ENCODE measurements around the gene ANKRD13C.
"Not testable (repeated sequence)": the region's sequence is repeated elsewhere in the genome, so short reads cannot be mapped to it uniquely, and the experiment has no call there.

The ANKRD13C gene

GRCh38 chr1:70361727-70362398 is 7.3 kb upstream of the ANKRD13C start:
- no peak for DNase-seq (ENCODE audit: extremely low spot score, insufficient read length, low read depth)
- FAIRE-seq, result no peak

- FAIRE-seq, result no peak
- DNase-seq (ENCODE audit: extremely low spot score, insufficient read length, low read depth), result no peak
Measured at GRCh38 chr1:70360321-70360720, 5.8 kb upstream of the ANKRD13C start.

GRCh38 chr1:70358921-70359564 is 4.5 kb upstream of the ANKRD13C start:
- peak; percentile 39 for FAIRE-seq
- peak; percentile 23 for DNase-seq (ENCODE audit: extremely low spot score, insufficient read length, low read depth)

DNA sequence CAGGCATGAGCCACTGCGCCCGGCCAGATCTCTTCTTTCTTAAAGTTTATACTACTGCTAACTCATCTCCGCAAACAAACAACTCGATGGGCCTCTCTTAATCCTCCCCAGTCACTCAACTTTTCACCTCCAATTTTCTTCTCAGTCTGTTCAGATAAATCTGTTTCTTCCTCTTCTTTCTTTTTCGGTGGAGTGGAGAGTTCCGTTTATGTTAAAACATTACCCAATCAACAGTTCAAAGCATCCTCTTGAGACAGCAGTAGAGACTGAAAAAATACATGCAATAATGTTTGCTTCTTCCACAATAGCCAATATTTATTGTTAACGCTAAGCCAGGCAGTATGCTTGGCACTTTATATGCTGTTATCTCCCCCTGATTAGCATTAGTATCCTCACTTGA is 1.4 kb upstream of the ANKRD13C start:
- DNase-seq (ENCODE audit: extremely low spot score, insufficient read length, low read depth) (no peak), FAIRE-seq (no peak)

DNA sequence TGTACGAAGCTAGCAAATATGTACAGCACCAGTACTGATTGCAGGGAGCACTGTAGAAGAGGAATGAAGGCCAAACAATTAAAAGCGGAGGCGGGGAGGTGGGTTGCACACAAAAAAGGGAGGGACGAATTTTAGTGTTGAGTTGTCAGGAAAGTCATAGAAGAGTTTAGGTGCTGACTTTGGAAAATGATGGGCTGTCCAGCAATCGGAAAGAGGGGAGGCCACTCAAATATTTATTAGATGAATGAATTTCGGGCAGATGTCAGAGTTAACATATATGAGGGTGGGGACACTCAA is 537 bp upstream of the ANKRD13C start:
- DNase-seq (ENCODE audit: extremely low spot score, insufficient read length, low read depth), result no peak
- FAIRE-seq, result no peak

DNA sequence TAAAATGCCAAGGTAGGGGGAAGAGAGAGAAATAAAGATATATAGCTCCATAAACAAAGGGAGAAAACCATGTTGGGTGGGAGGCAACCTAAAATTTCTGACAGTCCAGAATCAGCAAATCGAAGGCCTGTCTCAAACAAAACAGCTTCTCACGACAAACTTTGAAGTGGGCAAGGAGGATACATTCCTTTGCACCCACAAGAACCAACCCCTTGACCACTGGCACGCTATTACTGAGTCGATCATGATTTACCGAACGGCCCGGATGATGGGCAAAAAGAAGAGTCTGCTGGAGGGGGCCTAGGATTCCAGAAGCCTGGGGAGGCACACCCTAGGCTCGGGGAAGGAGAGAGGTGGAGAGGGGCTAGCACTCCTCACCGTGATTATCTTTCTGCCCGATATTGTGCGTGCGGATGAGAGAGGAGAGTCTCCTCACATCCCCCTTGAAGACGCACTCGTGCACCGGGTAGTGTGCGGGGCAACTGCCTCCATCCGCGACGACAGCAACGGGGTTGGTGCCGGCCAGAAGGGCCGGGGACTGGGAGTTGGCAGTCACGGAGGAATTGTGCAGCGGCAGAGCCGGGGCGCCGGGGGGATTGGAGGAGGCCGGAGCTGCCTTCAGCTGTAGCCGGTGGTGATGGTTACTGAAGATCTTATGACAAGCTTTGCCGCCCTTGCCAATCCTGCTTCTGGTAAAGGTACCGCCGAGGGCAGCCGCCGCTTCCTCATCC is 756 bp downstream of the ANKRD13C start:
- FAIRE-seq (peak; percentile 15), DNase-seq (ENCODE audit: extremely low spot score, insufficient read length, low read depth) (peak; percentile 8)

- FAIRE-seq, result peak; percentile 26
- DNase-seq (ENCODE audit: extremely low spot score, insufficient read length, low read depth), result no peak
Measured at GRCh38 chr1:70353044-70353443, 1.5 kb downstream of the ANKRD13C start.

DNA sequence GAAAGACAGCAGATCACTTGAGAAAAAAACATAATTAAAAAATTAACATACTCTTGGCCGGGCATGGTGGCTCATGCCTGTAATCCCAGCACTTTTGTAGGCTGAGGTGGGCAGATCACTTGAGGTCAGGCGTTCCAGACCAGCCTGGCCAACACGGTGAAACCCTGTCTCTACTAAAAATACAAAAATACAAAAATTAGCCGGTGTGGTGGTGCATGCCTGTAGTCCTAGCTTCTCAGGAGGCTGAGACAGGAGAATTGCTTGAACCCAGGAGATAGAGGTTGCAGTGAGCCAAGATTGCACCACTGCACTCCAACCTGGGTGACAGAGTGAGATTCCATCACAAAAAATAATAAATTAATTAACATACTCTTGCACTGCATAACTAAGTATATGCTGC is 4.7 kb downstream of the ANKRD13C start:
- not testable (repeated sequence) for FAIRE-seq; DNase-seq (ENCODE audit: extremely low spot score, insufficient read length, low read depth)

DNA sequence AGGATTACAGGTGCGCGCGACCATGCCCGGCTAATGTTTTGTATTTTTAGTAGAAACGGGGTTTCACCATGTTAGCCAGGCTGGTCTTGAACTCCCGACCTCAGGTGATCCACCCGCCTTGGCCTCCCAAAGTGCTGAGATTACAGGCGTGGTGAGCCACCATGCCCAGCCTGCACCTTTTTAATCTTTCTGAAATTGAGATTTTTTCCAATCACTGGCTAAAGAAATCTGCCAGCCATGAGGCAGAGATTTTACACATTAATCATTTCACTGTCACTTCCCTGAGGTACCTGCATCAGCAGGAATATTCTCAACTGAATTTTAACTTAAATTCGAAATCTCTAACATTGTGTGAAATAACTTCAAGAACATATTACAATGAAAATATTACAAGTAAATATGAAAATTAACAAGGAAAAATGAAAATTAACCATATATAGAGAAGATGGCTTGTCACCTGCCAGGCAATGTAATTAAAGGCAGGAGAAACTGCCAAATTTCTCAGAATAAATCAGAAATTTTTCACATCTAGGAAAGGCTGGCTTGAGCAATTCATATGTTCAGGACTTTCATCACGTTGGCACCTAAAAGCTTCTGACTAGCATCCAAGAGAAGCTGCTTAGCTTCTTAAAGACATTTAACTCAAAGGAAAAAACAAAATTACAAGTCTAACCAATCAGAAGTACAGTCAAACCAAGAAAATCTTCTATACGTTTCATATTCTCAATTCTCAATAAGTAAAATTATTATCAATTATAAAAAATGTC is 5.9 kb downstream of the ANKRD13C start:
- FAIRE-seq, result no peak
- no peak for DNase-seq (ENCODE audit: extremely low spot score, insufficient read length, low read depth)

DNA sequence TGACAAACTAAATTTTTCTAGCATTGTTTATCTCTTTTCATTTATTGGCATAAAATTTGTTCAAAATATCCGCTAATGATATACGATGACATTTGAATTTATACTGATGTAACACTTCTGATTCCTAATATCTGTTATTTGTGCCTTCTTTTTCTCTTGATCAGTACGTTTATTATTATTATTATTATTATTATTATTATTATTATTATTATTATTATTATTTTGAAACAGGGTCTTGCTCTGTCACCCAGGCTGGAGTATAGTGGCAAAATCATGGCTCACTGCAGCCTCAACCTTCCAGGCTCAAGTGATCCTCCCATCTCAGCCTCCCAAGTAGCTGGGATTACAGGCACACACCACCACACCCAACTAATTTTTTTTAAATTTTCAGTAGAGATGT is 14.9 kb downstream of the ANKRD13C start:
- not testable (repeated sequence) for FAIRE-seq; DNase-seq (ENCODE audit: extremely low spot score, insufficient read length, low read depth)

DNA sequence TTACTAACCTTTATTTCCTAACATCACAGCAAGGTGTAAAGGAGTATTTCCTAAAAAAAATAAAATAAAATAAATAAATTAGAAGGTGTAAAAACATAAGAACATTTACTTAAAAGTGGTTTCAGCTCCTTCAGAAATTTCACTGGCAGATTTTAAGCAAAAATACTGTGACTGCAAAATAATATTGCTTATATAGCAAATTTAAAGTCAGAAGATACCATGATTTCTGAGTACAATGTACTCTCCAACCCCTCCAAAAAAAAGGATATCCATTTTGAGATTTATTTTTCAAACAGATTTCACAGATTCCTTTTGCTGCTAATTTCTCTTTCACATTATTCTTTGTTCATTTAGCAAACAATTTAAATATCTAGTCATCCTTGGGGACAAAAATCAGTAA is 18.5 kb downstream of the ANKRD13C start:
- DNase-seq (ENCODE audit: extremely low spot score, insufficient read length, low read depth) (no peak), FAIRE-seq (no peak)

DNA sequence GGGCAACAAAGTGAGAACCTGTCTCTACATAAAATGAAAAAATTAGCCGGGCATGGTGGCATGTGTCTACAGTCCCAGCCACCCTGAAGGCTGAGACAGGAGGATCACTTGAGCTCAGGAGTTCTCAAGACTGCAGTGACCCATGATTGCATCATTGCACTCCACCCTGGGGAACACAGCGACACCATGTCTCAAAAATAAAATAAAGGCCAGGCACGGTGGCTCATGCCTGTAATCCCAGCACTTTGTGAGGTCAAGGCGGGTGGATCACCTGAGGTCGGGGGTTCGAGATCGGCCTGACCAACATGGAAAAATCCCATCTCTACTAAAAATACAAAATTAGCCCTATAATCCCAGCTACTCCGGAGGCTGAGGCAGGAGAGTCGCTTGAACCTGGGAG is 20.1 kb downstream of the ANKRD13C start:
- FAIRE-seq, result no peak
- DNase-seq (ENCODE audit: extremely low spot score, insufficient read length, low read depth), result no peak

DNA sequence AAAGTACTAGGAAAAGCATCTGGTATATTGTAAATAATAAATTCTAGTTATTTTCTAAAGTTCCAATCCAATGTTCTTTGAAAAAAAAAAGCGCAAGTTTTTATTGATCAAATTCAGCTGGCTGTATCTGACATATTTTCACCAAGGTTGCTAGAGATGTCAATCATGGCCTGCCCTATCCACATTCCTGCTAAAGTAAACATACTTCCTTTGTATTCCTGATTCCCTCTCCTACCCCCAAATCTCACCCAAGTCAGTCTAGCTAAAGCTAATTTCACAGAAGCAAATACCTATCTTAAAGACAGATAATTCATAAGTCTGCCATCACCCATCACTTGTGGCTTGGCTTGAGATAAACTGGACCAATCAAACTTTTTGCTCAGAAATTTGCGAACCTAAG is 21.3 kb downstream of the ANKRD13C start:
- FAIRE-seq, result no peak
- DNase-seq (ENCODE audit: extremely low spot score, insufficient read length, low read depth), result no peak

GRCh38 chr1:70331962-70332361 is 22.6 kb downstream of the ANKRD13C start:
- DNase-seq (ENCODE audit: extremely low spot score, insufficient read length, low read depth) (no peak), FAIRE-seq (no peak)

DNA sequence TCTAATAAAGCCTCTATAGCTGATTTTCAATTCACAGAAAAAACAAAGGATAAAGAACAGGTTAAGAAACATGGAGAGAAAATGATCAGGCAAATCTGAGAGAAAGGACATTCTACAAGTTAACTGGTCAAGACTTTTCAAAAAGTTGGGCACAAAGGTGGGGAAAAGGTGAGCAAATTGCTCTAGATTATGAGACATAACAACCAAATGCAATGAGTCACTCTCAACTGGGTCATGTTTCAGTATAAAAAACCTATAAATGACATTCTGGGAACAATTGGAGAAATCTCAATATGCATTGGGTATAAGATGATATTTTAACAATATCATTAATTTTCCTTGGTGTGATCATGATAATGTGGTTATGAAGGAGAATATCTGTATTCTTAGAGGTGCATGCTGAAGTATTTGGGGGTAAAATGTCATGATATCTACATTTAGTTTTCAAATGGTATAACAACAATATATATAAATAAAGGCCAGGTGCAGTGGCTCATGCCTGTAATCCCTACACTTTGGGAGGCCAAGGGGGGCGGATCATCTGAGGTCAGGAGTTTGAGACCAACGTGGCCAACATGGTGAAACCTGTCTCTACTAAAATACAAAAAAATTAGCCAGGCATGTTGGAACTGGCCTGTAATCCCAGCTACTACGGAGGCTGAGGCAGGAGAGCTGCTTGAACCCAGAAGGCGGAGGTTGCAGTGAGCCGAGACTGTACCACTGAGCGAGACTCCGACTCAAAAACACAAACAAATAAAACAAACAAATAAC is 27.0 kb downstream of the ANKRD13C start:
- no peak for FAIRE-seq
- DNase-seq (ENCODE audit: extremely low spot score, insufficient read length, low read depth), result no peak

GRCh38 chr1:70324683-70325082 is 29.8 kb downstream of the ANKRD13C start:
- no peak for FAIRE-seq
- DNase-seq (ENCODE audit: extremely low spot score, insufficient read length, low read depth), result no peak

DNA sequence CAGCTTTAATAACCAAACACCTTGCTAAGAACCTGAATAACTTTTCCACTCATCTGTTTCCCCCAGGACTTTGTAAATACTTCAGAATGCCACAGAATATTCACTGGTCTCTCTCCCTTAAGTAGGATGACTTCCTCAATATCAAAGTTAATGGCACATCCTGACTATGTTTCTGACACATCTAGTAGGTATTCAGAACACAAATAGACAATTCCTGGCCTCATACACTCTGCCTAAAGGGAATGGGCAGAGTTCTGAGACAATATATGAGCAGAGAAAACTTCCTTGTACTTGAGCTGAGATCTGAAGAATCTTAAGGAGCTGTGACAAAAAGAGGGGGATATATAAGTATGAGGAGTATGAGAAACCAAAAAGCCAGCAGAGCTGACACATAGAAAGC is 34.8 kb downstream of the ANKRD13C start:
- no peak for DNase-seq (ENCODE audit: extremely low spot score, insufficient read length, low read depth)
- FAIRE-seq, result no peak

GRCh38 chr1:70318191-70318590 is 36.3 kb downstream of the ANKRD13C start:
- FAIRE-seq (no peak), DNase-seq (ENCODE audit: extremely low spot score, insufficient read length, low read depth) (no peak)

DNA sequence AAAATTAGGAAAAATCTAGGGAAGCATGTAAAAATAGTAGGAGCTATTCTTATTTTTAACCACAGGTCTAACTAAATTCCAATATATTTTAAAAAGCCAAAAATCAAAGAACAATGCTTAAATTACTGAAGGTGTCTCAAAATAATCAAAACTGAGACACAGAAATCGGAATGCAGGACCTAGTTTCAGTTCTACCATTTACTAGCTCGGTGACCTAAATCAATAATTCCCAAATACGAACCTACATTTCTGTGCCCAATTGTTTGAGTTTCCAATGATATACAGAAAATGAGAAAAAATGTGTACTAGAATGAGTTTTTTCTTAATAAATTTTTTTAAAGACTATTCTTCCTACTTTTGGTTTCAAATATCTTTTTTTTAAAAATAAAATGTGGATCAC is 37.4 kb downstream of the ANKRD13C start:
- no peak for DNase-seq (ENCODE audit: extremely low spot score, insufficient read length, low read depth)
- FAIRE-seq, result no peak

GRCh38 chr1:70315782-70316181 is 38.7 kb downstream of the ANKRD13C start:
- no peak for FAIRE-seq
- no peak for DNase-seq (ENCODE audit: extremely low spot score, insufficient read length, low read depth)
